ENCODE data around the gene KSR1. TPM values are rescaled to one million over a fixed set of nuclear protein-coding genes. Genes with fewer than 3 reads are reported as not detected.
"Not testable (repeated sequence)": the region's sequence is repeated elsewhere in the genome, so short reads cannot be mapped to it uniquely, and the experiment has no call there.

Gene KSR1
- total RNA-seq, 2 experiments from 2014 or later = 19.4 to 25.3 TPM

GRCh38 chr17:27430383-27430840 lies 25.8 kb upstream of the KSR1 start:
- no peaks in the 10 kb centered on the region for H3K36me3 Mint-ChIP-seq (ENCODE audit: low read depth)
- Histone ChIP-seq H3K36me3 (ENCODE audit: insufficient read depth, low read length) (no peaks in the 10 kb centered on the region), H3K9me3 (ENCODE audit: control insufficient read depth in 1 of 2, insufficient read depth in 1 of 2, low read length in 2 of 2) (no peaks in the 10 kb centered on the region), H3K27me3 (ENCODE audit: control insufficient read depth in 1 of 2, insufficient read depth in 2 of 2, low read length in 2 of 2) (no peaks in the 10 kb centered on the region), H3K4me3 (ENCODE audit: low read length) (no peak overlapping the region), H3K27ac (ENCODE audit: low read depth in 1 of 2, low read length in 2 of 2) (no peak overlapping the region), H3K4me1 (ENCODE audit: insufficient read depth, low read length) (no peaks in the 10 kb centered on the region)
- H3K9me3 Mint-ChIP-seq = no peaks in the 10 kb centered on the region
- H3K27me3 Mint-ChIP-seq = no peaks in the 10 kb centered on the region
- DNase-seq (no peak), ATAC-seq (ENCODE audit: poor library complexity) (no peak)
- POLR2A ChIA-PET = no interaction called here
- no peaks in the 10 kb centered on the region for H3K4me1 Mint-ChIP-seq (ENCODE audit: low read depth)
- intact Hi-C loops (cut with DNase I, micrococcal nuclease) = loop anchor here in 1 of 2 experiments (10.0 kb wide), 1 partner anchor 104 kb away; no protein-coding TSS in a partner anchor
- TF ChIP-seq CTCF (IDR thresholded peaks at IDR 0.05) = no peak
- no peak overlapping the region for H3K27ac Mint-ChIP-seq
- no peak overlapping the region for H3K4me3 Mint-ChIP-seq
- CTCF ChIA-PET = no interaction called here

- ATAC-seq (ENCODE audit: poor library complexity) (no peak), DNase-seq (peak in 3 of 14 experiments; percentile 12 to 36 (median 22))
- Mint-ChIP-seq H3K27me3 (no peaks in the 10 kb centered on the region), H3K27ac (no peak overlapping the region), H3K36me3 (ENCODE audit: low read depth) (no peaks in the 10 kb centered on the region), H3K9me3 (no peaks in the 10 kb centered on the region), H3K4me3 (no peak overlapping the region), H3K4me1 (ENCODE audit: low read depth) (no peaks in the 10 kb centered on the region)
- TF ChIP-seq CTCF (IDR thresholded peaks at IDR 0.05) = no peak
- no peaks in the 10 kb centered on the region for H3K36me3 ChIP-seq (ENCODE audit: insufficient read depth, low read length)
- H3K4me3 ChIP-seq (ENCODE audit: low read length) = no peak overlapping the region
- H3K9me3 ChIP-seq (ENCODE audit: control insufficient read depth in 1 of 2, insufficient read depth in 1 of 2, low read length in 2 of 2) = no peaks in the 10 kb centered on the region
- H3K27ac ChIP-seq (ENCODE audit: low read depth in 1 of 2, low read length in 2 of 2) = no peak overlapping the region
- H3K27me3 ChIP-seq (ENCODE audit: control insufficient read depth in 1 of 2, insufficient read depth in 2 of 2, low read length in 2 of 2) = no peaks in the 10 kb centered on the region
- ChIA-PET CTCF (no interaction called here), POLR2A (no interaction called here)
- no peaks in the 10 kb centered on the region for H3K4me1 ChIP-seq (ENCODE audit: insufficient read depth, low read length)
- intact Hi-C loops (cut with DNase I, micrococcal nuclease) = loop anchor here in 1 of 2 experiments (10.0 kb wide), 1 partner anchor 104 kb away; no protein-coding TSS in a partner anchor
Measured at GRCh38 chr17:27430882-27431491, 25.3 kb upstream of the KSR1 start.

GRCh38 chr17:27433521-27433920 lies 22.7 kb upstream of the KSR1 start:
- Histone ChIP-seq H3K4me1 (ENCODE audit: insufficient read depth, low read length) (no peaks in the 10 kb centered on the region), H3K27ac (ENCODE audit: low read depth in 1 of 2, low read length in 2 of 2) (no peak overlapping the region), H3K4me3 (ENCODE audit: low read length) (no peak overlapping the region), H3K27me3 (ENCODE audit: control insufficient read depth in 1 of 2, insufficient read depth in 2 of 2, low read length in 2 of 2) (no peaks in the 10 kb centered on the region), H3K9me3 (ENCODE audit: control insufficient read depth in 1 of 2, insufficient read depth in 1 of 2, low read length in 2 of 2) (no peaks in the 10 kb centered on the region), H3K36me3 (ENCODE audit: insufficient read depth, low read length) (no peaks in the 10 kb centered on the region)
- no peaks in the 10 kb centered on the region for H3K9me3 Mint-ChIP-seq
- H3K4me3 Mint-ChIP-seq = no peak overlapping the region
- ATAC-seq (ENCODE audit: poor library complexity) (no peak), DNase-seq (no peak)
- no peak overlapping the region for H3K27ac Mint-ChIP-seq
- POLR2A ChIA-PET = no interaction called here
- H3K36me3 Mint-ChIP-seq (ENCODE audit: low read depth) = no peaks in the 10 kb centered on the region
- intact Hi-C loops (cut with DNase I, micrococcal nuclease) = loop anchor here in 1 of 2 experiments (10.0 kb wide), 1 partner anchor 101 kb away; no protein-coding TSS in a partner anchor
- no peaks in the 10 kb centered on the region for H3K27me3 Mint-ChIP-seq
- H3K4me1 Mint-ChIP-seq (ENCODE audit: low read depth) = no peaks in the 10 kb centered on the region
- CTCF ChIA-PET = no interaction called here
- TF ChIP-seq CTCF (IDR thresholded peaks at IDR 0.05) = no peak

GRCh38 chr17:27435431-27436070 lies 20.7 kb upstream of the KSR1 start:
- H3K27ac Mint-ChIP-seq; H3K27me3 ChIP-seq (ENCODE audit: control insufficient read depth in 1 of 2, insufficient read depth in 2 of 2, low read length in 2 of 2); DNase-seq; H3K9me3 ChIP-seq (ENCODE audit: control insufficient read depth in 1 of 2, insufficient read depth in 1 of 2, low read length in 2 of 2); H3K36me3 Mint-ChIP-seq (ENCODE audit: low read depth); ATAC-seq (ENCODE audit: poor library complexity); H3K27me3 Mint-ChIP-seq; H3K4me1 ChIP-seq (ENCODE audit: insufficient read depth, low read length); H3K4me3 Mint-ChIP-seq; CTCF ChIA-PET; H3K27ac ChIP-seq (ENCODE audit: low read depth in 1 of 2, low read length in 2 of 2); POLR2A ChIA-PET; H3K4me1 Mint-ChIP-seq (ENCODE audit: low read depth); H3K4me3 ChIP-seq (ENCODE audit: low read length); H3K9me3 Mint-ChIP-seq; H3K36me3 ChIP-seq (ENCODE audit: insufficient read depth, low read length): not testable (repeated sequence)
- intact Hi-C loops (cut with DNase I, micrococcal nuclease) = loop anchor here in 1 of 2 experiments (10.0 kb wide), 1 partner anchor 99 kb away; no protein-coding TSS in a partner anchor
